Neural cell (in vitro differentiated cells): Measurements from ENCODE around the gene DCHS2. TPM values are rescaled to one million over a fixed set of nuclear protein-coding genes. Genes with fewer than 3 reads are reported as not detected.

Experiments
- H2AFZ ChIP-seq: fragments of 200-600, 300-800 bp; sonication (generic), shearing (Covaris generic); 2 replicates; pipeline ENCODE4 v1.6.0; 2014; ENCODE audit warnings: low read depth, mild to moderate bottlenecking, antibody characterized with exemption, low read length, moderate library complexity
- H3F3A ChIP-seq: fragments of 200-600 bp; shearing (Covaris generic); 2 replicates; pipeline ENCODE4 v1.6.1; 2016; ENCODE audit warnings: mild to moderate bottlenecking, moderate library complexity, mixed read lengths, antibody characterized with exemption, low read length; ENCODE audit not compliant: insufficient read depth, poor library complexity, severe bottlenecking
- H3K27ac ChIP-seq: fragments of 200-600, 300-800 bp; sonication (generic), shearing (Covaris generic); 2 replicates; pipeline ENCODE4 v1.5.1; 2014; ENCODE audit warnings: mild to moderate bottlenecking, low read length, moderate library complexity
- H3K27me3 ChIP-seq: fragments of 300-800, 200-600 bp; sonication (generic), shearing (Covaris generic); 2 replicates; pipeline ENCODE4 v1.6.0; 2014; ENCODE audit warnings: mild to moderate bottlenecking, low read depth, low read length, moderate library complexity; ENCODE audit not compliant: insufficient read depth
- H3K36me3 ChIP-seq: fragments of 300-800, 200-600 bp; sonication (generic), shearing (Covaris generic); 2 replicates; pipeline ENCODE4 v1.5.1; 2014; ENCODE audit warnings: mild to moderate bottlenecking, antibody characterized with exemption, low read length, moderate library complexity; ENCODE audit not compliant: insufficient read depth
- H3K4me2 ChIP-seq: fragments of 300-800, 200-600 bp; sonication (generic), shearing (Covaris generic); 2 replicates; pipeline ENCODE4 v1.6.0; 2014; ENCODE audit warnings: mild to moderate bottlenecking, low read length
- H3K4me3 ChIP-seq: fragments of 300-800, 200-600 bp; sonication (generic), shearing (Covaris generic); 2 replicates; pipeline ENCODE4 v1.5.1; 2014; ENCODE audit warnings: mild to moderate bottlenecking, low read length, moderate library complexity
- H3K79me2 ChIP-seq: fragments of 200-600 bp; shearing (Covaris generic); replicated peaks from 2 replicates; pipeline ENCODE4 v1.6.0; 2014; ENCODE audit warnings: mild to moderate bottlenecking, low read length, moderate library complexity; ENCODE audit not compliant: insufficient read depth
- H3K9ac ChIP-seq: fragments of 300-800, 200-600 bp; sonication (generic), shearing (Covaris generic); 2 replicates; pipeline ENCODE4 v1.6.1; 2016; ENCODE audit warnings: mild to moderate bottlenecking, low read length, mixed read lengths
- H3K9me2 ChIP-seq: fragments of 200-600 bp; shearing (Covaris generic); 2 replicates; pipeline ENCODE4 v1.6.1; 2016; ENCODE audit warnings: mild to moderate bottlenecking, low read length, mixed read lengths; ENCODE audit not compliant: insufficient read depth
- H3K9me3 ChIP-seq: fragments of 200-600, 300-800 bp; sonication (generic), shearing (Covaris generic); 2 replicates; pipeline ENCODE4 v1.6.1; 2016; ENCODE audit warnings: mild to moderate bottlenecking, mixed run types, low read length, moderate library complexity, mixed read lengths
- H4K20me1 ChIP-seq: fragments of 200-600 bp; shearing (Covaris generic); 2 replicates; pipeline ENCODE4 v1.6.1; 2016; ENCODE audit warnings: mild to moderate bottlenecking, mixed run types; ENCODE audit not compliant: insufficient read depth
- EP300 ChIP-seq: fragments of 450-650 bp; conservative IDR thresholded peaks from 2 replicates; pipeline ENCODE4 v1.6.1; 2014; ENCODE audit warnings: antibody characterized with exemption, mild to moderate bottlenecking, moderate library complexity; ENCODE audit not compliant: poor library complexity, severe bottlenecking
- EZH2 ChIP-seq: fragments of 200-600, 300-800 bp; shearing (Covaris generic), sonication (generic); IDR thresholded peaks from 2 replicates; pipeline ENCODE4 v1.6.1; 2014; ENCODE audit warnings: antibody characterized with exemption, low read length, borderline replicate concordance, mild to moderate bottlenecking; ENCODE audit not compliant: insufficient read depth, poor library complexity, severe bottlenecking
- MXI1 ChIP-seq: fragments of 450-650 bp; conservative IDR thresholded peaks from 2 replicates; pipeline ENCODE4 v1.6.1; 2014; ENCODE audit warnings: antibody characterized with exemption, mild to moderate bottlenecking; ENCODE audit not compliant: poor library complexity, severe bottlenecking
- POLR2AphosphoS5 ChIP-seq: IDR thresholded peaks from 2 replicates; pipeline ENCODE4 v1.6.1; 2012
- RAD21 ChIP-seq: fragments of 450-650 bp; conservative IDR thresholded peaks from 2 replicates; pipeline ENCODE4 v1.6.1; 2014; ENCODE audit warnings: antibody characterized with exemption, mild to moderate bottlenecking, moderate library complexity
- SMC3 ChIP-seq: fragments of 450-650 bp; conservative IDR thresholded peaks from 2 replicates; pipeline ENCODE4 v1.6.1; 2014; ENCODE audit warnings: antibody characterized with exemption, mild to moderate bottlenecking, moderate library complexity; ENCODE audit not compliant: poor library complexity
- TAF1 ChIP-seq: IDR thresholded peaks from 2 replicates; pipeline ENCODE4 v1.6.1; 2012; ENCODE audit warnings: low read depth
- polyA plus RNA-seq: library from polyadenylated mRNA; depleted of rRNA; stranded (reverse); fragments of >200 nt; gene quantifications from 2 replicates; pipeline ENCODE4 v1.2.3, GENCODE V29; 2014
- TF ChIP-seq, protein P1 (sequence below): IDR thresholded peaks from 2 replicates; pipeline ENCODE4 v1.6.1; 2012; ENCODE audit warnings: borderline replicate concordance
- TF ChIP-seq, protein P2 (sequence below): fragments of 450-650 bp; IDR thresholded peaks from 2 replicates; pipeline ENCODE4 v1.5.1; 2014; ENCODE audit warnings: antibody characterized with exemption, mild to moderate bottlenecking, moderate library complexity; ENCODE audit not compliant: poor library complexity, severe bottlenecking

Gene DCHS2
- polyA plus RNA-seq, 1 donor from 2014 or later: 1.6 TPM

GRCh38 chr4:154473497-154473896 lies 18.1 kb downstream of the DCHS2 start:
- Histone ChIP-seq H3K4me2 (no peak overlapping the region), H3K9ac (no peak overlapping the region), H3K4me3 (no peak overlapping the region), H3K27me3 (no peaks in the 10 kb centered on the region), H3K79me2 (no peaks in the 10 kb centered on the region), H2AFZ (no peak overlapping the region), H4K20me1 (no peaks in the 10 kb centered on the region), H3F3A (no peaks in the 10 kb centered on the region), H3K9me2 (no peaks in the 10 kb centered on the region), H3K9me3 (no peaks in the 10 kb centered on the region), H3K27ac (no peak overlapping the region), H3K36me3 (no peaks in the 10 kb centered on the region)
- TF ChIP-seq TAF1: no peak
- TF ChIP-seq POLR2AphosphoS5: no peak
- no peak for TF ChIP-seq RAD21
- no peak for TF ChIP-seq SMC3
- TF ChIP-seq MXI1: no peak
- no peak for TF ChIP-seq EZH2
- TF ChIP-seq, protein P1, sequence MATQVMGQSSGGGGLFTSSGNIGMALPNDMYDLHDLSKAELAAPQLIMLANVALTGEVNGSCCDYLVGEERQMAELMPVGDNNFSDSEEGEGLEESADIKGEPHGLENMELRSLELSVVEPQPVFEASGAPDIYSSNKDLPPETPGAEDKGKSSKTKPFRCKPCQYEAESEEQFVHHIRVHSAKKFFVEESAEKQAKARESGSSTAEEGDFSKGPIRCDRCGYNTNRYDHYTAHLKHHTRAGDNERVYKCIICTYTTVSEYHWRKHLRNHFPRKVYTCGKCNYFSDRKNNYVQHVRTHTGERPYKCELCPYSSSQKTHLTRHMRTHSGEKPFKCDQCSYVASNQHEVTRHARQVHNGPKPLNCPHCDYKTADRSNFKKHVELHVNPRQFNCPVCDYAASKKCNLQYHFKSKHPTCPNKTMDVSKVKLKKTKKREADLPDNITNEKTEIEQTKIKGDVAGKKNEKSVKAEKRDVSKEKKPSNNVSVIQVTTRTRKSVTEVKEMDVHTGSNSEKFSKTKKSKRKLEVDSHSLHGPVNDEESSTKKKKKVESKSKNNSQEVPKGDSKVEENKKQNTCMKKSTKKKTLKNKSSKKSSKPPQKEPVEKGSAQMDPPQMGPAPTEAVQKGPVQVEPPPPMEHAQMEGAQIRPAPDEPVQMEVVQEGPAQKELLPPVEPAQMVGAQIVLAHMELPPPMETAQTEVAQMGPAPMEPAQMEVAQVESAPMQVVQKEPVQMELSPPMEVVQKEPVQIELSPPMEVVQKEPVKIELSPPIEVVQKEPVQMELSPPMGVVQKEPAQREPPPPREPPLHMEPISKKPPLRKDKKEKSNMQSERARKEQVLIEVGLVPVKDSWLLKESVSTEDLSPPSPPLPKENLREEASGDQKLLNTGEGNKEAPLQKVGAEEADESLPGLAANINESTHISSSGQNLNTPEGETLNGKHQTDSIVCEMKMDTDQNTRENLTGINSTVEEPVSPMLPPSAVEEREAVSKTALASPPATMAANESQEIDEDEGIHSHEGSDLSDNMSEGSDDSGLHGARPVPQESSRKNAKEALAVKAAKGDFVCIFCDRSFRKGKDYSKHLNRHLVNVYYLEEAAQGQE: no peak
- TF ChIP-seq, protein P2, sequence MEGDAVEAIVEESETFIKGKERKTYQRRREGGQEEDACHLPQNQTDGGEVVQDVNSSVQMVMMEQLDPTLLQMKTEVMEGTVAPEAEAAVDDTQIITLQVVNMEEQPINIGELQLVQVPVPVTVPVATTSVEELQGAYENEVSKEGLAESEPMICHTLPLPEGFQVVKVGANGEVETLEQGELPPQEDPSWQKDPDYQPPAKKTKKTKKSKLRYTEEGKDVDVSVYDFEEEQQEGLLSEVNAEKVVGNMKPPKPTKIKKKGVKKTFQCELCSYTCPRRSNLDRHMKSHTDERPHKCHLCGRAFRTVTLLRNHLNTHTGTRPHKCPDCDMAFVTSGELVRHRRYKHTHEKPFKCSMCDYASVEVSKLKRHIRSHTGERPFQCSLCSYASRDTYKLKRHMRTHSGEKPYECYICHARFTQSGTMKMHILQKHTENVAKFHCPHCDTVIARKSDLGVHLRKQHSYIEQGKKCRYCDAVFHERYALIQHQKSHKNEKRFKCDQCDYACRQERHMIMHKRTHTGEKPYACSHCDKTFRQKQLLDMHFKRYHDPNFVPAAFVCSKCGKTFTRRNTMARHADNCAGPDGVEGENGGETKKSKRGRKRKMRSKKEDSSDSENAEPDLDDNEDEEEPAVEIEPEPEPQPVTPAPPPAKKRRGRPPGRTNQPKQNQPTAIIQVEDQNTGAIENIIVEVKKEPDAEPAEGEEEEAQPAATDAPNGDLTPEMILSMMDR: no peak

- H3K79me2 ChIP-seq: no peaks in the 10 kb centered on the region
- no peaks in the 10 kb centered on the region for H3K9me2 ChIP-seq
- H3K9ac ChIP-seq: no peak overlapping the region
- no peak overlapping the region for H3K4me2 ChIP-seq
- no peak overlapping the region for H3K4me3 ChIP-seq
- H2AFZ ChIP-seq: no peak overlapping the region
- H3K27ac ChIP-seq: no peak overlapping the region
- no peaks in the 10 kb centered on the region for H3F3A ChIP-seq
- H3K27me3 ChIP-seq: no peaks in the 10 kb centered on the region
- H3K36me3 ChIP-seq: no peaks in the 10 kb centered on the region
- TF ChIP-seq EP300 (no peak), POLR2AphosphoS5 (no peak), EZH2 (no peak), TAF1 (no peak), MXI1 (no peak), RAD21 (no peak), SMC3 (no peak)
- TF ChIP-seq, protein P2: no peak
- TF ChIP-seq, protein P1: no peak
- no peaks in the 10 kb centered on the region for H3K9me3 ChIP-seq
- no peaks in the 10 kb centered on the region for H4K20me1 ChIP-seq
Observed at GRCh38 chr4:154472858-154473257, 18.7 kb downstream of the DCHS2 start.
